SJSA1 (cell line): ENCODE measurements around the gene METTL22. TPM values are rescaled to one million over a fixed set of nuclear protein-coding genes. Genes with fewer than 3 reads are reported as not detected.

Experiments used
- DNase-seq, 2 experiments: peaks; one replicate each; pipeline ENCODE4 v3.0.0-alpha.2; 2015 to 2020; ENCODE audit warnings: low spot score in 2 of 2, low read depth in 1 of 2
- H3K27ac ChIP-seq: fragments of 250-450 bp; sonication (Bioruptor Pico); 2 replicates; pipeline ENCODE4 v1.5.1; 2020; ENCODE audit warnings: mild to moderate bottlenecking, moderate library complexity
- H3K27me3 ChIP-seq: fragments of 250-450 bp; sonication (Bioruptor Pico); replicated peaks from 2 replicates; pipeline ENCODE4 v1.5.1; 2020; ENCODE audit warnings: mild to moderate bottlenecking, moderate library complexity
- H3K36me3 ChIP-seq: fragments of 250-450 bp; sonication (Bioruptor Pico); 2 replicates; pipeline ENCODE4 v1.5.1; 2020; ENCODE audit warnings: mild to moderate bottlenecking
- H3K4me1 ChIP-seq: fragments of 250-450 bp; sonication (Bioruptor Pico); replicated peaks from 2 replicates; pipeline ENCODE4 v1.6.1; 2021; ENCODE audit warnings: mild to moderate bottlenecking
- H3K4me3 ChIP-seq: fragments of 250-450 bp; sonication (Bioruptor Pico); 2 replicates; pipeline ENCODE4 v1.5.1; 2020; ENCODE audit warnings: mild to moderate bottlenecking
- H3K9me3 ChIP-seq: fragments of 250-450 bp; sonication (Bioruptor Pico); replicated peaks from 2 replicates; pipeline ENCODE4 v1.5.1; 2020; ENCODE audit warnings: mild to moderate bottlenecking
- total RNA-seq: library from RNA; depleted of rRNA; stranded (reverse); fragments of >200 nt; shearing (Covaris generic); gene quantifications from 2 replicates; pipeline ENCODE4 v1.2.3, GENCODE V29; 2014

The METTL22 gene
- total RNA-seq, 1 experiment from 2014 or later: 14.9 TPM

GRCh38 chr16:8674413-8675022 is 53.0 kb downstream of the METTL22 start, which contains the start of gene ABAT:
Gene ABAT, plus strand, starts transcription at chr16:8674617. Its CDS starts 61,123 bp downstream, at chr16:8735740.
- peak within 1 kb of the TSS; percentile 60 for H3K4me3 ChIP-seq
- H3K9me3 ChIP-seq: no peaks in the 10 kb centered on the region
- peak; percentile 74 to 85 for DNase-seq
- no peaks in the 10 kb centered on the region for H3K36me3 ChIP-seq
- peaks cover 35% of the 10 kb centered on the region for H3K4me1 ChIP-seq
- H3K27ac ChIP-seq: no peak within 1 kb of the TSS
- H3K27me3 ChIP-seq: no peaks in the 10 kb centered on the region

DNA sequence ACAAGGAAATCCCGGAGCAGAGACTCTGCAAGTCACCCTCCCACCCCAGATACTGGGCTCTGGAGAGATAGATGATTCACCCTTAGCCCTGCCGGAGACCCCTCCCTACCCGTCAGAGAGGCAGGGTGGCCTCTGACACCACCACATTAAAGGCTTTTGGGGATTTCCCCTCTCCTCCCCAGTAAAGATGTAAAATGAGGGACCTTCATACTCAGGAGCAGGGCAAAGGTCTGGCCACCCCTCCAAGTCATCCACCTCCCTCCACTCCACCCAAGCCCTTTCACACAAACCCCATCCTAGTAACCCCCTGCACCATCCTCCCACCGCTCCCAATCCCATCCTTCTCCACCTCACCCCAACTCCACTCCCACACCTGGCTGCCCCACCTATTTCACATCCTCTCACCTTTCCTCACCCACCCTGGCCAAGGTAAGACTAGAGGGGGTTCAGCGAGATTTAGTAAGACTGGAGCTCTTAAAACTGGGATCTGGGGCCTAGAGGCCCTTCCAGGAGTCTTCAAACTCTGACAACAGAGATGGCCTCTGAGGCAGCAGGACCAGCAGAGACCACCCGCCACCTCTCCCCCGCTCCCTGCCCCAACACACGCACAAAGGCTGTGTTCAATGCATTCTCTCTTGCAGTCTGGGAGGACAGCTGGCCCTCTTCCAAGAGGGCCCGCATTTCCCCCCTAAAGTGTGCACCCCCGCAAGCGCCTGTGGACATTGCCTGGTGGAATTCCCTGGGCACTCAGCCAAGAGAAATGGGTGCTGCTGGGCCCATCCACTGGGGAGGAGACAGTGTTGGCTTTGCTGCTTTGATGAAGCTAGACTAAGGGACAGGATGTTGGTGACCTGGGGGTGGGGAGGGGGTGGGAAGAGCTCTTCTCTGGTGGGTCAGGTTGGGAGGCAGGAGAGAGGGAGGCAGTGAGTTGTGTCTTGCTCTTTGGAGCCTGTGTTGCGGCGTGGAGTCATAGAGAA is 54.0 kb downstream of the METTL22 start:
- Histone ChIP-seq H3K27ac (no peak overlapping the region), H3K36me3 (no peaks in the 10 kb centered on the region), H3K9me3 (no peaks in the 10 kb centered on the region), H3K4me1 (peaks cover 35% of the 10 kb centered on the region), H3K4me3 (no peak overlapping the region), H3K27me3 (no peaks in the 10 kb centered on the region)
- peak in 1 of 2 experiments; percentile 22 for DNase-seq

GRCh38 chr16:8676160-8676547 is 54.7 kb downstream of the METTL22 start:
- no peak overlapping the region for H3K27ac ChIP-seq
- H3K36me3 ChIP-seq: no peaks in the 10 kb centered on the region
- no peaks in the 10 kb centered on the region for H3K9me3 ChIP-seq
- no peak for DNase-seq
- H3K4me3 ChIP-seq: no peak overlapping the region
- peaks cover 35% of the 10 kb centered on the region for H3K4me1 ChIP-seq
- no peaks in the 10 kb centered on the region for H3K27me3 ChIP-seq

DNA sequence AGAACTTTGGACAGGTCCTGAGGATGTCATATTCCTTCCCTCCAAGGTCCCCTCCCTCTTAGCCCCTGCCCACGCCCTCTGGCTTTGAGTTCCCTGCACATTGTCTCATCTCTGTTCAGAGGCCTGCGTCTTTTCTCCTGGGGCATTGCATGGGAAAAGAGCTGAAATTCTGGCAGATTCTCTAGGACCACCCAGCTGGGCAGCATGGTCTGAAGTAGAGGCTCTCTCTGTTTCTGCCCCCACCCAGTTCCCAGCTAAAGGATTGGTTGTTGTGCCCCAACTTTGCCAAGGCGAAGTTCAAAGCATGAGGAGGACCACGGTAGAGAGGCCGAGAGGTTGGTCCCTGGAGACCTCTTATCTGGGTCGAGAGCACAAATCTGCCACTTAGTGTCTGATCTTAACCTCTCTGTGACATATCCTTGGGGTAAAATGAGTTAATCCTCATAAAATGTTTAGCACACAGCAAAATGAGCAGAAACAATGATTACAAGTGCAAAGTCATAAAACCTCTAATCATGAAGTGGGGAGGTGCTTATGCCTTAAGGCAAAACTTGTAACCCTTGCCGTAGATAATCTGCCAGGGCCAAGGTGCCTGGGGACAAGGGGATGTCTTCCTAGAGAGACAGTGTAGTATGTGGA is 55.4 kb downstream of the METTL22 start:
- Histone ChIP-seq H3K9me3 (no peaks in the 10 kb centered on the region), H3K27me3 (no peaks in the 10 kb centered on the region), H3K4me1 (peaks cover 35% of the 10 kb centered on the region), H3K27ac (no peak overlapping the region), H3K36me3 (no peaks in the 10 kb centered on the region), H3K4me3 (no peak overlapping the region)
- no peak for DNase-seq

DNA sequence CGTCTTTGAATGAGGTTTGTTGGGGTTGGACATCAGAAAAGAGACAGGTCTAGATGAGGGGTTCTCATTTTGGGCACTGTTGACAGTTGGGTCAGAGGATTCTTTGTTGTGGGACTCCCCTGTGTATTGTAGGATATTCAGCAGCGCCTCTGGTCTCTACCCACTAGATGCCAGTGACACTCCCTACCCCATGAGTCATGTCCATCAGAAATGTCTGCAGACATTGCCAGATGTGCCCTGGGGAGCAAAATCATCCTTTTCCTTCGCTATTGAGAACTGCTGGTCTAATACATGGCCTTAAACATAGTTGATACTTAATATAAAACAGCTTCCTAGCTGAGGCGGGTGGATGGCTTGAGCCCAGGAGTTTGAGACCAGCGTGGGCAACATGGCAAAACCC is 56.0 kb downstream of the METTL22 start:
- no peaks in the 10 kb centered on the region for H3K9me3 ChIP-seq
- DNase-seq: no peak
- no peak overlapping the region for H3K4me3 ChIP-seq
- H3K27me3 ChIP-seq: no peaks in the 10 kb centered on the region
- H3K27ac ChIP-seq: no peak overlapping the region
- H3K36me3 ChIP-seq: no peaks in the 10 kb centered on the region
- H3K4me1 ChIP-seq: peaks cover 35% of the 10 kb centered on the region

GRCh38 chr16:8678068-8678927 is 56.8 kb downstream of the METTL22 start:
- Histone ChIP-seq H3K36me3 (no peaks in the 10 kb centered on the region), H3K27me3 (no peaks in the 10 kb centered on the region), H3K4me1 (peaks cover 35% of the 10 kb centered on the region), H3K27ac (no peak overlapping the region), H3K9me3 (no peaks in the 10 kb centered on the region), H3K4me3 (no peak overlapping the region)
- peak in 1 of 2 experiments; percentile 14 for DNase-seq

- no peaks in the 10 kb centered on the region for H3K9me3 ChIP-seq
- DNase-seq: no peak
- no peak overlapping the region for H3K4me3 ChIP-seq
- H3K36me3 ChIP-seq: no peaks in the 10 kb centered on the region
- H3K4me1 ChIP-seq: peaks cover 30% of the 10 kb centered on the region
- no peak overlapping the region for H3K27ac ChIP-seq
- H3K27me3 ChIP-seq: no peaks in the 10 kb centered on the region
Measured at GRCh38 chr16:8679151-8679550, 57.7 kb downstream of the METTL22 start.

- Histone ChIP-seq H3K9me3 (no peaks in the 10 kb centered on the region), H3K27me3 (no peaks in the 10 kb centered on the region), H3K36me3 (no peaks in the 10 kb centered on the region), H3K4me1 (peaks cover 8% of the 10 kb centered on the region), H3K4me3 (no peak overlapping the region), H3K27ac (no peak overlapping the region)
- no peak for DNase-seq
Measured at GRCh38 chr16:8682551-8683259, 61.2 kb downstream of the METTL22 start.

- Histone ChIP-seq H3K27ac (no peak overlapping the region), H3K36me3 (no peaks in the 10 kb centered on the region), H3K4me3 (no peak overlapping the region), H3K27me3 (no peaks in the 10 kb centered on the region), H3K4me1 (peaks cover 2% of the 10 kb centered on the region), H3K9me3 (no peaks in the 10 kb centered on the region)
- no peak for DNase-seq
Measured at GRCh38 chr16:8683640-8684039, 62.1 kb downstream of the METTL22 start.

DNA sequence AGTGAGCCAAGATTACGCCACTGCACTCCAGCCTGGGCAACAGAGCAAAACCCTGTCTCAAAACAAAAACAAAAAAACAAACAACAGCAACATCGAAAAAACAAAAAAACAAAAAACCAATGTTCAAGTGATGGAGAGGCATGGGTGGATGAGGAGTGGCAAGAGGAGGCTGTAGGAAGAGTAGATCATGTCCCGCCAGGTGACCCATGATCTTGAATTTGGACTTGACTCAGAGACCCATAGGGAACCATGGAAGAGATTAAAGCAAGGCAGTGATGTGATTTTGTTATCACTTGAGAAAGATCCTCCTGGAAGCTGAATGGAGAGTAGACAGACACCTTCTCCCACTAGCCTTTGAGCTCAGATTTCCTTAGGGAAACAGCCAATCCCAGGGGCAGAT is 64.1 kb downstream of the METTL22 start:
- Histone ChIP-seq H3K4me3 (no peak overlapping the region), H3K27me3 (no peaks in the 10 kb centered on the region), H3K9me3 (peaks cover 13% of the 10 kb centered on the region), H3K36me3 (no peaks in the 10 kb centered on the region), H3K4me1 (no peaks in the 10 kb centered on the region), H3K27ac (no peak overlapping the region)
- no peak for DNase-seq

DNA sequence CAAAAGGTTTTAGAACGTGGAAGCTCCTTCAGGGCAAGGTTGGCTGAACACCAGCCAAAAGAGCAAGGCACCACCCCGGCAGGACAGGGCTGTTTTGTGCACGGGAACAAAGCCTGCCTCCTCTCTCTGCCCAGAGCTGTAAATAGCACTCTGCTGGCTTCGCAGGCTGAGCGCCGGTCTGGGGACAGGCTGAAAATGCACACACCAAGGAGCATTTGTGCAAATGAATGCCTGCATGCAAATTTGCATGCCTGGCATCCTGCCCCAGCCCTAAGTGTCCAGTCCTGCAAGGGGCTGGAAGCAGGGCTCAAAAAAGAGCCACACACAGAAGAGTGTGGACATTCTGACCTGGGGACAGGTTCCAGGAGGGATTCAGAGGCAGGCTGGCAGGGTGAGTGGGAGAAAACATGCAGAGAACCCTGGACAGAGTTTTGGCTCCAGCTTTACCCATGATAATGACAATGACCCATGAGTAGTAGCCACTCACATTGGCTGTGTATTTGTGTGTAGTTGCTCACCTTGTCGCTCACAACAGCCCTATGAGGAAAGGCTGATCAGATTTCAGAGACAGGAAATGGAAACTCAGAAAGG is 64.6 kb downstream of the METTL22 start:
- Histone ChIP-seq H3K4me1 (no peaks in the 10 kb centered on the region), H3K27me3 (no peaks in the 10 kb centered on the region), H3K9me3 (peaks cover 13% of the 10 kb centered on the region), H3K27ac (no peak overlapping the region), H3K36me3 (no peaks in the 10 kb centered on the region), H3K4me3 (no peak overlapping the region)
- DNase-seq: no peak

DNA sequence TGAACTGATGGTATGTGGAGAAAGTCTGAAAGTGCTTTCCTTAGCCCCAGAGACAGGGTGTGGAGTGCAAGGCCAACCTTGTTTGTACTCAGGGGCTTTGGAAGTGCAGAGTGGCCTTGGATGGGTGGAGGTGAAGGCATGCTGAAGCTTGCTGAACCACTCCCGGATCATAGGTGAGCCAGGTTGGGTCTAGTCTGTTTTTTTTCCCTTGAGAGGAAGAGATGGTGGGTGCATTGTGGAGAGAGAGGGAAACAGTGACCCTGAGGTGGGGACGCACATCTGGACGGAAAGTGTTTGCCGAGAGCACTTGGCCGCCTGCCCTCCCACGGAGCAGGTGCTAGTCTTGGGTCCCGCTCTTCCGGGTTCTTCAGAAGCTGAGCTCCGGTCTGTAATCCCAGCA is 65.4 kb downstream of the METTL22 start:
- no peak overlapping the region for H3K4me3 ChIP-seq
- peaks cover 13% of the 10 kb centered on the region for H3K9me3 ChIP-seq
- H3K36me3 ChIP-seq: no peaks in the 10 kb centered on the region
- H3K4me1 ChIP-seq: no peaks in the 10 kb centered on the region
- H3K27ac ChIP-seq: no peak overlapping the region
- no peak for DNase-seq
- H3K27me3 ChIP-seq: no peaks in the 10 kb centered on the region
